BLaER1 treated with 17β-estradiol and CSF1 and Interleukin-3, amounts not matched to agents 10 nM and 100 nM (cell line): ENCODE measurements around the gene CCDC89.

ENCODE experiments used
- H3K27ac ChIP-seq, 11 experiments: shearing (Covaris generic); formaldehyde crosslinking; 2 replicates each; pipeline ENCODE4 v1.8.1; 2022
- H3K27me3 ChIP-seq, 11 experiments: shearing (Covaris generic); formaldehyde crosslinking; 2 replicates each; pipeline ENCODE4 v1.8.1; 2022
- H3K36me3 ChIP-seq, 11 experiments: shearing (Covaris generic); formaldehyde crosslinking; 2 replicates each; pipeline ENCODE4 v1.8.1; 2022
- H3K4me1 ChIP-seq, 10 experiments: shearing (Covaris generic); formaldehyde crosslinking; 2 replicates each; pipeline ENCODE4 v1.8.1; 2022
- H3K4me2 ChIP-seq, 11 experiments: shearing (Covaris generic); formaldehyde crosslinking; 2 replicates each; pipeline ENCODE4 v1.8.1; 2022
- H3K4me3 ChIP-seq, 10 experiments: shearing (Covaris generic); formaldehyde crosslinking; 2 replicates each; pipeline ENCODE4 v1.8.1; 2022
- H3K9ac ChIP-seq, 11 experiments: shearing (Covaris generic); formaldehyde crosslinking; 2 replicates each; pipeline ENCODE4 v1.8.1; 2022
- H3K9me3 ChIP-seq, 11 experiments: shearing (Covaris generic); formaldehyde crosslinking; replicated peaks in 1 of 11; 2 replicates each; pipeline ENCODE4 v1.8.1; 2022
- H4K20me1 ChIP-seq, 11 experiments: shearing (Covaris generic); formaldehyde crosslinking; 2 replicates each; pipeline ENCODE4 v1.8.1; 2022
- Cebpa-rat ChIP-seq, 11 experiments: shearing (Covaris generic); IDR thresholded peaks; 2 replicates each; pipeline ENCODE4 v1.8.1; 2022

Gene CCDC89

GRCh38 chr11:85698195-85698594 is 12.2 kb upstream of the CCDC89 start:
- Histone ChIP-seq H4K20me1 (no peaks in the 10 kb centered on the region), H3K27me3 (no peaks in the 10 kb centered on the region), H3K4me3 (no peak overlapping the region), H3K27ac (no peak overlapping the region), H3K9me3 (peaks cover 0 to 9% (median 0%) of the 10 kb centered on the region in 11 experiments; a peak in 1 of 22 replicates), H3K4me1 (peaks cover 0 to 15% (median 8%) of the 10 kb centered on the region in 10 experiments; a peak in 12 of 20 replicates), H3K9ac (no peak overlapping the region), H3K36me3 (no peaks in the 10 kb centered on the region), H3K4me2 (no peak overlapping the region)
- no peak for TF ChIP-seq Cebpa-rat (IDR thresholded peaks at IDR 0.05)

- no peak overlapping the region for H3K4me3 ChIP-seq
- no peak for TF ChIP-seq Cebpa-rat (IDR thresholded peaks at IDR 0.05)
- no peaks in the 10 kb centered on the region for H4K20me1 ChIP-seq
- H3K4me1 ChIP-seq = peaks cover 0 to 15% (median 8%) of the 10 kb centered on the region in 10 experiments; a peak in 12 of 20 replicates
- no peak overlapping the region for H3K9ac ChIP-seq
- no peaks in the 10 kb centered on the region for H3K27me3 ChIP-seq
- no peaks in the 10 kb centered on the region for H3K36me3 ChIP-seq
- H3K4me2 ChIP-seq = no peak overlapping the region
- H3K27ac ChIP-seq = no peak overlapping the region
- H3K9me3 ChIP-seq = peaks cover 0 to 7% (median 0%) of the 10 kb centered on the region in 11 experiments; a peak in 1 of 22 replicates
Observed at GRCh38 chr11:85697747-85698146, 11.8 kb upstream of the CCDC89 start.

- no peak overlapping the region for H3K4me3 ChIP-seq
- no peaks in the 10 kb centered on the region for H3K9me3 ChIP-seq
- no peak overlapping the region for H3K27ac ChIP-seq
- no peak overlapping the region for H3K9ac ChIP-seq
- H4K20me1 ChIP-seq = no peaks in the 10 kb centered on the region
- no peak for TF ChIP-seq Cebpa-rat (IDR thresholded peaks at IDR 0.05)
- no peaks in the 10 kb centered on the region for H3K36me3 ChIP-seq
- no peak overlapping the region for H3K4me2 ChIP-seq
- no peaks in the 10 kb centered on the region for H3K27me3 ChIP-seq
- peaks cover 0 to 13% (median 8%) of the 10 kb centered on the region in 10 experiments; a peak in 12 of 20 replicates for H3K4me1 ChIP-seq
Observed at GRCh38 chr11:85695546-85695945, 9.6 kb upstream of the CCDC89 start.

GRCh38 chr11:85694385-85694980 is 8.5 kb upstream of the CCDC89 start:
- no peaks in the 10 kb centered on the region for H3K9me3 ChIP-seq
- no peak for TF ChIP-seq Cebpa-rat (IDR thresholded peaks at IDR 0.05)
- H3K9ac ChIP-seq = no peak overlapping the region
- peaks cover 0 to 2% (median under 1%) of the 10 kb centered on the region in 10 experiments; a peak in 8 of 20 replicates for H3K4me1 ChIP-seq
- H3K27ac ChIP-seq = no peak overlapping the region
- no peaks in the 10 kb centered on the region for H4K20me1 ChIP-seq
- no peak overlapping the region for H3K4me3 ChIP-seq
- no peak overlapping the region for H3K4me2 ChIP-seq
- no peaks in the 10 kb centered on the region for H3K36me3 ChIP-seq
- H3K27me3 ChIP-seq = no peaks in the 10 kb centered on the region

GRCh38 chr11:85685125-85685819 is 723 bp downstream of the CCDC89 start:
- H3K4me3 ChIP-seq = no peak overlapping the region
- no peaks in the 10 kb centered on the region for H3K36me3 ChIP-seq
- no peak overlapping the region for H3K9ac ChIP-seq
- peaks cover 0 to 10% (median 5%) of the 10 kb centered on the region in 10 experiments; a peak in 4 of 20 replicates for H3K4me1 ChIP-seq
- H4K20me1 ChIP-seq = 0 out of 22 replicates have a peak, but pooled peaks cover 0 to 3% (median 0%) of the 10 kb centered on the region in 11 experiments
- TF ChIP-seq Cebpa-rat (IDR thresholded peaks at IDR 0.05) = no peak
- peak overlapping the region in 6 of 11 experiments; percentile 7 to 45 (median 29); a peak in 7 of 22 replicates for H3K4me2 ChIP-seq
- peaks cover 15 to 23% (median 20%) of the 10 kb centered on the region in 11 experiments for H3K27me3 ChIP-seq
- H3K9me3 ChIP-seq = peaks cover 8 to 13% (median 9%) of the 10 kb centered on the region in 11 experiments
- H3K27ac ChIP-seq = no peak overlapping the region

GRCh38 chr11:85682330-85683305 is 3.4 kb downstream of the CCDC89 start:
- Histone ChIP-seq H3K9me3 (peaks cover 8 to 13% (median 9%) of the 10 kb centered on the region in 11 experiments), H3K9ac (no peak overlapping the region), H3K4me3 (no peak overlapping the region), H3K4me1 (peaks cover 0 to 10% (median 5%) of the 10 kb centered on the region in 10 experiments; a peak in 4 of 20 replicates), H3K27me3 (peaks cover 15 to 23% (median 20%) of the 10 kb centered on the region in 11 experiments), H3K4me2 (no peak overlapping the region), H4K20me1 (0 out of 22 replicates have a peak, but pooled peaks cover 0 to 3% (median 0%) of the 10 kb centered on the region in 11 experiments), H3K27ac (no peak overlapping the region), H3K36me3 (no peaks in the 10 kb centered on the region)
- TF ChIP-seq Cebpa-rat (IDR thresholded peaks at IDR 0.05) = no peak

- Histone ChIP-seq H3K27ac (no peak overlapping the region), H3K4me2 (0 out of 22 replicates have a peak overlapping the region, but pooled peaks of 1 of the 11 experiments have one; percentile 16), H3K36me3 (no peaks in the 10 kb centered on the region), H3K4me3 (no peak overlapping the region), H3K9ac (no peak overlapping the region), H3K27me3 (peaks cover 15 to 23% (median 20%) of the 10 kb centered on the region in 11 experiments), H3K4me1 (peaks cover 0 to 6% (median 4%) of the 10 kb centered on the region in 10 experiments; a peak in 4 of 20 replicates), H4K20me1 (0 out of 22 replicates have a peak, but pooled peaks cover 0 to 3% (median 0%) of the 10 kb centered on the region in 11 experiments), H3K9me3 (peaks cover 8 to 13% (median 9%) of the 10 kb centered on the region in 11 experiments)
- no peak for TF ChIP-seq Cebpa-rat (IDR thresholded peaks at IDR 0.05)
Observed at GRCh38 chr11:85680897-85681296, 5.1 kb downstream of the CCDC89 start.

- no peak overlapping the region for H3K4me3 ChIP-seq
- peaks cover 15 to 23% (median 20%) of the 10 kb centered on the region in 11 experiments for H3K27me3 ChIP-seq
- H3K36me3 ChIP-seq = no peaks in the 10 kb centered on the region
- no peak for TF ChIP-seq Cebpa-rat (IDR thresholded peaks at IDR 0.05)
- H3K9me3 ChIP-seq = peaks cover 8 to 16% (median 11%) of the 10 kb centered on the region in 11 experiments
- no peak overlapping the region for H3K9ac ChIP-seq
- H3K27ac ChIP-seq = no peak overlapping the region
- H3K4me1 ChIP-seq = no peaks in the 10 kb centered on the region
- H4K20me1 ChIP-seq = no peaks in the 10 kb centered on the region
- H3K4me2 ChIP-seq = no peak overlapping the region
Observed at GRCh38 chr11:85679576-85679975, 6.4 kb downstream of the CCDC89 start.
